ENCODE data around the gene CDHR5.

CDHR5 gene

DNA sequence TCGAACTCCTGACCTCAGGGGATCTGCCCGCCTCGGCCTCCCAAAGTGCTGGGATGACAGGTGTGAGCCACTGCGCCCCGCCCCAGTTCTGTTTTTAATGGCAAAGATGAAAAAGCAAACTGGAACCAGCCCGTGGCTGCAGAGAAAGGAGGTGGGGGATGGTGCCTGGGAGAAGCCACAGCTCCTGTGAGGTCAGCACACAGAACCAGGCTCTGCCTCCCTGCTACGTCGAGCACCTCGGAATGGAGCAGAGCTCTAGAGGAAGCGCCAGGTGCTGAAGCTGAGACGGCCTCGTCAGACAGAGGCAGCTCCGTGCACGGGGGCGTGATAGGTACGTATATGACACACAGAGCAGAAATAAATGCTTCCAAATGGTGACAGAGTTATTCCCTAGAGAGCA lies 20.8 kb upstream of the CDHR5 start:
- DNase-seq (ENCODE audit: low read depth, low spot score): no peak

DNA sequence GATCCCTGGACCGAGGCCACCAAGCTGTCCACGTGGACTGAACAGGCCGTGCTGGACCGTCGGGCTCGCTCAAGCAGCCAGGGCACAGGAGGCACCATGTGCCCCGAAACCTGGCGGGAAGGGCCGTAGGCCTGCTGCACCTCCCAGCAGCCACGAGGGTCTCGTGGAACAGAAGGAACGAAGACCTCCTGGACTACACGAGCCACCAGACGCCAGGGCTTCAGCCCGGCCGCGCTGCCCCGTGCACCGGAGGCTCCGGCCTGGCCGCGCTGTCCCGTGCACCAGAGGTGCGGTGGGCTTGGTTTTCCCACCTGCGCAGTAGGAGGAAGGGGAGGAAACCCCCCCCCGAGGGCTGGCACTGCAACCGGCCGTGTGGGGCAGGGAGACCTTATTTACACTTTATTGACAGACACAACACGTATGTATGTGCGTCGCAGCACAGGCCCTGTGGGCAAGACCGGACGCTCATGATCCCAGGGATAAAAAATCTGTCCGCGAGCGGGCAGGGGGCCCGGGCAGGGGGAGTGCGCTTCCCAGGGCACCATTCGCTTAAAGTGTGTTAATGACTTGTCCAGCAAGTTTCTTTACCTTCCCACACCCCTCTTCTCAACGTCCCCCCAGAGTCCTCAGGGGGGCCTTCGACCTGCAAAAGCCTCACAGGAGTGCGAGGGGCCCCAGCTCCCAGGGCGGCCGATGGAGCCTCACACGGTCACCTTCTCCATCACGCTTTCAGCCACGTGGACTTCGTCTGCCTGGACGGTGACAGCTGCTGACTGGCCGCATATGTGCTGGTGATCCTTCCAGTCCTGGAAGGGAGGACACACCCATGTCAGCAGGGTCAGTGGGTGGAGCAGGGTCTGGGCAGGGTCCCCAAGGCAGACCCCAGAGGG lies 19.3 kb upstream of the CDHR5 start:
- no peak for DNase-seq (ENCODE audit: low read depth, low spot score)

DNA sequence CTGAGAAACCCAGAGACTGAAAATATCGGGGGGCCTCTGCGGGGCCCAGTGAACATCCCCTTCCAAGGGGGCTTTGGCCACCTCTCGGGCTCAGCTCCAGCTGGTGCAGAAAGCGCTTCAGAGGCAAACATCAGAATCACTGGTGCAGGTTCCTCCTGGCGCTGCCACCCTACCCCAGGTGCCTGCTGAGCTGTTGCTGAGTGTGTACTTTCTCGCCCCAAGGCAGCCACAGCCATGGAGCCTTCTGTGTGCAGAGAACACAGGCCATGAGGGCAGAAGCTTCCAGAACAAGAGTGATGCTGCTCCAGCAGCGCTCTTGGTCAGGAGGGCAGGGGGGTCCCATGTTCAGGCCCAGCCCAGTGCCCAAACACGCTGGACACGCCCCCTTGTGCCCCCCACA lies 18.6 kb upstream of the CDHR5 start:
- DNase-seq (ENCODE audit: low read depth, low spot score): no peak

DNA sequence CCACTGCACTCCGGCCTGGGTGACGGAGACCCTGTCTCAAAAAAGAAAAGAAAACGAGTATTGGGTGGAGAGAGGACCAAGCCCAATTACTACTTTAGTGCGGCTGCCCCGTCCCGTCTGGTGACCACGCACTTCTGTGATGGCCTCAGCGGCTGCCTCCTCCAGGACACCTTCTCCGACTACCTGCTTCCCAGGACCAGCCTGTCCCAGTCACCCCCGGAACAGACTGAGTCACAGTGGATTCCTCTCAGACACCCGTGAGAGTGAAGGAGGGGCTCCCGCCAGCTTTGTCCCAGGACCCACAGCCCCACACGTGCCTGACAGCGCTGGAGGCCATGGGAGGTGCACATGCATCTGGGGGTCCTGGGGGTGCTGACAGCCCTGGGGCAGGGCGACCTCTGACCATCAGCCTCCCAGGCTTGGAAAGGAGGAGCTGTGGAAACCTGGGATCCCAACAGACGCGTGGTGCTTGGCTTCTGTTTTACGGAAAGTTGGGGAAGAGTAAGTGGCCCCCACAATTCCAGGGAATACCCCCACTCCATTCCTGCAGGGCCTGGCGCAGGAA lies 17.1 kb upstream of the CDHR5 start:
- DNase-seq (ENCODE audit: low read depth, low spot score): no peak

DNA sequence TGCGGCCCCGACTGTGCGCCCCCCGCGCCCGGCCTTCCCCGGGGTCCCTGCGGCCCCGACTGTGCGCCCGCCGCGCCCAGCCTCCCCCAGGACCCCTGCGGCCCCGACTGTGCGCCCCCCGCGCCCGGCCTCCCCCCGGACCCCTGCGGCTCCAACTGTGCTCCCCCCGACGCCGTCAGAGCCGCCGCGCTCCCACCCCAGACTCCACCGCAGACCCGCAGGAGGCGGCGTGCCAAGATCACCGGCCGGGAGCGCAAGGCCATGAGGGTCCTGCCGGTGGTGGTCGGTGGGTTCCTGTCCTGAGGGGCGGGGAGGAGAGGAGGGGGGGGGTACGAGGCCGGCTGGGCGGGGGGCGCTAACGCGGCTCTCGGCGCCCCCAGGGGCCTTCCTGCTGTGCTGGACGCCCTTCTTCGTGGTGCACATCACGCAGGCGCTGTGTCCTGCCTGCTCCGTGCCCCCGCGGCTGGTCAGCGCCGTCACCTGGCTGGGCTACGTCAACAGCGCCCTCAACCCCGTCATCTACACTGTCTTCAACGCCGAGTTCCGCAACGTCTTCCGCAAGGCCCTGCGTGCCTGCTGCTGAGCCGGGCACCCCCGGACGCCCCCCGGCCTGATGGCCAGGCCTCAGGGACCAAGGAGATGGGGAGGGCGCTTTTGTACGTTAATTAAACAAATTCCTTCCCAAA lies 15.4 kb upstream of the CDHR5 start:
- no peak for DNase-seq (ENCODE audit: low read depth, low spot score)

DNA sequence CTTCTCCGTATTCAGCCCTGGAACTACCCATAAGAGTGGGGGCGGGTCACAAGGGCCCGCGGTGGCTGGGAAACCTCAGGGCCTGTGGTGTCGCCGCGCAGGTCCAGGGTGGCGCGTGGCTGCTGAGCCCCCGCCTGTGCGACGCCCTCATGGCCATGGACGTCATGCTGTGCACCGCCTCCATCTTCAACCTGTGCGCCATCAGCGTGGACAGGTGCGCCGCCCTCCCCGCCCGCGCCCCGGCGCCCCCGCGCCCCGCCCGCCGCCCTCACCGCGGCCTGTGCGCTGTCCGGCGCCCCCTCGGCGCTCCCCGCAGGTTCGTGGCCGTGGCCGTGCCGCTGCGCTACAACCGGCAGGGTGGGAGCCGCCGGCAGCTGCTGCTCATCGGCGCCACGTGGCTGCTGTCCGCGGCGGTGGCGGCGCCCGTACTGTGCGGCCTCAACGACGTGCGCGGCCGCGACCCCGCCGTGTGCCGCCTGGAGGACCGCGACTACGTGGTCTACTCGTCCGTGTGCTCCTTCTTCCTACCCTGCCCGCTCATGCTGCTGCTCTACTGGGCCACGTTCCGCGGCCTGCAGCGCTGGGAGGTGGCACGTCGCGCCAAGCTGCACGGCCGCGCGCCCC lies 14.7 kb upstream of the CDHR5 start:
- DNase-seq (ENCODE audit: low read depth, low spot score): no peak

DNA sequence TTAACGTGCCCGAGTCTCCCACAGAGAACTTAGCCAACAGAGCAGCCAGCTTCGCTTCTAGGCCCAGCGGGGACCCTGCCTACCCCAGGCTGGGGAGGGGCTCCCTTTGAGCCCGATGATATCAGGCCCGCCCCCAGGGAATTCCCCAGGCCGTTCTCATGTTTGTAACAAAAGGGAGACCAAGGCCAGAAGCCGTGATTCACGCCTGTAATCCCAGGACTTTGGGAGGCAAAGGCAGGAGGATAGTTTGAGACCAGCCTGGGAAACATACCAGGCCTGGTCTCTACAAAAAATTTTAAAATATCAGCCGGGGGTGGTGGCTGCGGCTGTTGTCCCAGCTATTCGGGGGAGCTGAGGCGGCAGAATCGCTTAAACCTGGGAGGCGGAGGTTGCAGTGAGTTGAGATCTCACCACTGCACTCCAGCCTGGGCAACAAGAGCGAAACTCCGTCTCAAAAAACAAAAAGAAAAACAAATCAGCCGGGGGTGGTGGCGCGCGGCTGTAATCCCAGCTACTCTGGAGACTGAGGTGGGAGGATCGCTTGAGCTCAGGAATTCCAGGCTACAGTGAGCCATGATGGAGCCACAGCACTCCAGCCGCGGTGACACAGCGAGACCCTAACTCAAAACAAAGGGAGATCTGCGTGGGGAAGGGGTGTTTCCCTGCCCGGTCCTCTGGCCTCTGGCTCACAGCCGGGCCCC lies 14.0 kb upstream of the CDHR5 start:
- DNase-seq (ENCODE audit: low read depth, low spot score): no peak

DNA sequence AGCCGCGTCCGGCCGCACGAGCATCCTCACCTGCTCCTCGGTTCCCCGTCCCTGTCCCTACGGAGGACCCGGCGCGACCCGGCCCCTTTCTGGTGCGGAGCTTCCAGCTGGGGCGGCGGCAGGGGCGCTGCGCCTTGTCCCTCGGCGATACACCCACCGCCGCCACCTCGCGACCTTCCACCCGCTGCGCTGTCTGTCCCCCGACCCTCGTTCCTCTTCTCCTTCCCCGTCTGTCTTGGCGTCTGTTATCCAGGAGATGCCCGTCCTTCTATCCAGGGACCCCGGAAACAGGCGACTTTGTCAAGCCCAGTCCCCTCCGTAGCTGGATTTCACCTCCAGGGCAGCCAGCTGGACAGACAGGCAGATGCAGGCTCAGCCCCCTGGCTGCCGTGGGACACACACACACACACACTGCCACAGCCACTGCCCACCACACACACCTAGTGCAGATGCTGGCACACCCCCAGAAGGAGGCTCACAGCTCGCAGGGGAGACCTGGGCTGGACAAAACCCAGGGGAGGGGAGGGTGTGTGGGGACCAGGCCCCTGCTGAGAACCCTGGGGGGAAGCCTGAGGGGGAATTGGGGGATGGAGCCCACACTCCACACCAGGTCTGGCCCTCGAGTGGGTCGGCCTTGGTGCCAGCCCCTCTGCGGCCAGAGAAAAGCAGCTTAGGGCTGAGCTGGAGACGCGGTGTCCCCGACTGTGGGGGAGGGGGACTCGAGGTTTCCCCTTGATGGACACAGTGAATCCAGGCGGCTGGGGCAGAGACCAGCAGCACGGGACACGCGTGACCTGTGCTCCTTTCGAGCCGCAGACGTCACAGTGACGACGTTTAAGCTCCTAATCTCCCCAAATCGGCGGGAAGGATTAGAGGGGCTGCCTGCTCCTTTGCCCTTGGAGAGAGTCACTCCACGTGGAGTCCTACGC lies 13.1 kb upstream of the CDHR5 start:
- no peak for DNase-seq (ENCODE audit: low read depth, low spot score)

DNA sequence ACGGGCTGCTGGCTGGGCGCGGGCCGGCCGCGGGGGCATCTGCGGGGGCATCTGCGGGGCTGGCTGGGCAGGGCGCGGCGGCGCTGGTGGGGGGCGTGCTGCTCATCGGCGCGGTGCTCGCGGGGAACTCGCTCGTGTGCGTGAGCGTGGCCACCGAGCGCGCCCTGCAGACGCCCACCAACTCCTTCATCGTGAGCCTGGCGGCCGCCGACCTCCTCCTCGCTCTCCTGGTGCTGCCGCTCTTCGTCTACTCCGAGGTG lies 12.5 kb upstream of the CDHR5 start:
- no peak for DNase-seq (ENCODE audit: low read depth, low spot score)

DNA sequence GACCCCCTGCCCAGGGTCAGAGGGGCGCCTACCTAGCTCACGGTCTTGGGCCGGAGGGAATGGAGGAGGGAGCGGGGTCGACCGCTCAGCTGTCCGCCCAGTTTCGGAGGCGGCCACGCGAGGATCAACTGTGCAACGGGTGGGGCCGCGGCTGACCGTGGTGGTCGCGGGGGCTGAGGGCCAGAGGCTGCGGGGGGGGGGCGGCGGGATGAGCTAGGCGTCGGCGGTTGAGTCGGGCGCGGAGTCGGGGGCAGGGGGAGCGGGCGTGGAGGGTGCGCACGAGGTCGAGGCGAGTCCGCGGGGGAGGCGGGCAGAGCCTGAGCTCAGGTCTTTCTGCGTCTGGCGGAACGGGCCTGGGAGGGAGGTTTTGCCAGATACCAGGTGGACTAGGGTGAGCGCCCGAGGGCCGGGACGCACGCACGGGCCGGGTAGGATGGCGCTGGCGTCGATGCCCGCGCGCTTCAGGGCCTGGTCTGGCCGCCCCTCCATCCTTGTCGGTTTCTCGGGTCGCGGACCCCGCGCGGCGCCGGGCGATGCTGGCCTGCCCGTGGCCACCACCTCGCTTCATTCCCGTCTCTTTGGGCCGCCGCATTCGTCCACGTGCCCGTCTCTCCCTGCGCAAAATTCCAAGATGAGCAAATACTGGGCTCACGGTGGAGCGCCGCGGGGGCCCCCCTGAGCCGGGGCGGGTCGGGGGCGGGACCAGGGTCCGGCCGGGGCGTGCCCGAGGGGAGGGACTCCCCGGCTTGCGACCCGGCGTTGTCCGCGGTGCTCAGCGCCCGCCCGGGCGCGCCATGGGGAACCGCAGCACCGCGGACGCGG lies 12.0 kb upstream of the CDHR5 start, which contains the start of gene DRD4:
TSS of gene DRD4 (plus strand) at position 759 of the 822 bp plus-strand sequence. CDS start at position 795, 36 bp downstream.
- DNase-seq (ENCODE audit: low read depth, low spot score): no peak

DNA sequence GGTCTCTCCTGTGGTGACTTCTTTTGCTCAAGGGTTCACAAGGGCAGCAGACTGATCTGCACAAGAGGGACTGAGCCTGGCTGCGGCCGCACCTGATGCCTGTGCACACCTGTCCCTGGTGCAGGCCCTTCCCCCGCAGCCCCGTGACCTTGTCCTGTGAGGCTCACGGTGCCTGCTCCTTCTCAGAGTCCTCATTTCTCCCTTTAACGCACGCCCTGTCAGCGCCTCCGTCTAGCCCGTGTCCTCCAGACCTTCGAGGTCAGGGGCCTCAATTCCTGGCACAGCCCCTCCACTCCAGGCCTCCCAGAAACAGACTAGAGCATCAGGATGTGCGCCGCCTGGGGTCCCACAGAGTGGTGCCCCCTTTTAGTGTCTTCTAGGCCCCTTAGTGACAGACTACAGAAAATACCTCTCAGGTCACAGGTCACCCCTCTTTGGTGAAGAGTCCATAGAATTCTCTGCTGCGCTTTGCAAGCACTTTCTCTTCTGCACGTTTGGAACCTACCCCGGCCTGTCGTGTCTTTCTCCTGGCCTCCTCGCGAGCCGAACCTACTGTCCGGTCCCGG lies 11.3 kb upstream of the CDHR5 start:
- DNase-seq (ENCODE audit: low read depth, low spot score): no peak

DNA sequence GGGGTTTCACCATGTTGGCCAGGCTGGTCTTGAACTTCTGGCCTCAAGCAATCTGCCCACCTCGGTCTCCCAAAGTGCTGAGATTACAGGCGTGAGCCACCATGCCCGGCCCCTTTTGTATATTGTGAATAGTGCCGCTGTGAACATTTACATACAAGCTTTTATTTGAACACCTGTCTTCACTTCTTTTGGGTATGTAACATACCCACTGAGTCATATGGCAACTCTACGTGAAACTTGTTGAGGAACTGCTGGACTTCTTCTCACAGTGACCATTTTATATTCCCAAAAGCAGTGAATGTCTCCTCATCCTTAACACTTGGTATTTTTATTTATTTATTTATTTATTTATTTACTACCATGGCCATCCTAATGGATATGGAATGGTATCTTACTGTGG lies 6.1 kb upstream of the CDHR5 start:
- DNase-seq (ENCODE audit: low read depth, low spot score): no peak

DNA sequence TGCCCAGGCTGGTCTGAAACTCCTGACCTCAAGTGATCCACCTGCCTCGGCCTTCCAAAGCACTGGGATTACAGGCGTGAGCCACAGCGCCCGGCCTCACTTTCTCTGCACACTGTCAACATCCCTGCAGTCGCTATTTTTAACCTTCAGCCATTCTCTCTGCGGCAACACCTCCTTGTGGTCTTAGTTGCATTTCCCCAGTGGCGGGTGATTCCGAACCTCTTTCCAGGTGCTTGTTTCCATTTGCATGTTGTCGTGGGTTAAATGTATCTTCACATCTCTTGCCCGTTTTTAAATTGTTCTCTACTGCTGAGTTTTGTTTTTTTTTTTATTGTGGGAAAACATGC lies 4.5 kb upstream of the CDHR5 start:
- no peak for DNase-seq (ENCODE audit: low read depth, low spot score)

DNA sequence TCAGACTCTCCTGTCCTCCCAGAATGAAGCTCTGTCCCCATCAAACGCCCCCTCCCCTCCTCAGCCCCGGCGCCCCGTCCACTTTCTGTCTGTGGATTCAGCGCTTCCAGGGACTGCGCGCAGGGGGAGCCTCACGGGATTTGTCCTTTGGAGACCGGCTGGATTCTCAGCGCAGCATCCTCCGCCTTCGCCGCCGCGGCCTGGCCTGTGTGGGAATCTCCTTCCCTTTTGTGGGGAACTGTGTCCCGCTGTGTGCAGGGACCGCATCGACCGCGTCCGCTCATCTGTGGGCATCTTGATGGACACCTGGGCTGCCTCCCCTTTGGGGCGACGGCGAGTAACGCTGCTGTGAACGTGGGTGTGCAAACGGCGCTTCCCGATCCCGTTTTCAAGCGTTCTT lies 3.3 kb upstream of the CDHR5 start:
- no peak for DNase-seq (ENCODE audit: low read depth, low spot score)

DNA sequence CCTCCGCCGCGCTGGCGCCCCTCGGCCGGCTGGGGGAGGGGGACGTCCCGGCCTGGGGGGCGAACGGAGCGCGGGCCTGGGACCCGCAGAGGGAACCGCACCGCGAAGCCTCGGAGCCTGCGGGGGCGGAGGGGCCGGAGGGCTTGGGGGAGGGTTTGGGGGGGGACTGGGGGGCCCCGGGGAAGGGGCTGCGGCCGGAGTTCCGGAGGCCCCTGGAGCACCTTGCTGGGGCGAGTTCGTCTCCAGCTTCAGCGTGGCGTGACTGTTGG lies 2.5 kb upstream of the CDHR5 start:
- no peak for DNase-seq (ENCODE audit: low read depth, low spot score)

DNA sequence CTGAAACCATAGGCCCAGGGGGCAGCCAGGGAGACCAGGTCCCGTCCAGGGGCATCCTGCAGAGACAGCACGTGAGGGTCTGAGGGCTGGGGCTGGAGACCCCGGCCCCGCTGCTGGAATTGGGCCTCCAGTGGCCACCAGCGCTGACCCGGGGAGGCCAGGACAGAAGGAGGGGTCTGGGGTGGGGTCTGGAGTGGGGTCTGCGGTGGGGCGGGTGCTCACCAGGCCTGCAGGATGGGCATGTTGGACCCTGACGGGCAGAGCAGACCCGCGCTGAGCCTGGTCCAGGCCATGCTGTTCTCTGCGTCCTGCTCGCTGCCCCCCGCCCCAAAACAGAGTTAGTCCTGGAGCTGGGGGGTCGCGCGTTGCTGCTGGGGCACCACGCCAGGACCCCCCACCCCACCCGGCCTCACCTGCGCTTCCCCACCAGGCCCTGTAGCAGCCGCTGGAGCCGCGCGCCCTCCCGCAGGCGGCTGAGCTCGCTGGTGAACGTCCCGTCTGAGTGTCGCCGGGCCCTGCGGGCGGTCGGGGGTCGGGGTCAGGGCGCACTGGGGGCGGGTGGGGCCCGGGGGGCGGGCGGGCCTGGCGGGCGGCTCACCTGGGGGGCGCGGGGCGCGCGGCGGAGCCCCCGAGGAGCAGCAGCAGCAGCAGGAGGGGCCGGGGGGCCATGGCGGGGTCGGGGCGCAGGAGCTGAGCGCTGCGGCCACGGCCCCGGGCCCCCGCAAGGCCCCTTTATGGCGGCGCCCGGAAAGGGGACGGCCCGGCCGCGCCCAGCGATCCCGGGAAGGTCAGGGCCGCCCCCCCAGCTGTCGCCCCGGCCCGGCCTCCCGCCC lies 1.9 kb upstream of the CDHR5 start, which contains the start of gene SCT:
TSS of gene SCT (minus strand) at position 707 of the 833 bp plus-strand sequence. CDS start at position 669, 38 bp downstream.
- no peak for DNase-seq (ENCODE audit: low read depth, low spot score)

DNA sequence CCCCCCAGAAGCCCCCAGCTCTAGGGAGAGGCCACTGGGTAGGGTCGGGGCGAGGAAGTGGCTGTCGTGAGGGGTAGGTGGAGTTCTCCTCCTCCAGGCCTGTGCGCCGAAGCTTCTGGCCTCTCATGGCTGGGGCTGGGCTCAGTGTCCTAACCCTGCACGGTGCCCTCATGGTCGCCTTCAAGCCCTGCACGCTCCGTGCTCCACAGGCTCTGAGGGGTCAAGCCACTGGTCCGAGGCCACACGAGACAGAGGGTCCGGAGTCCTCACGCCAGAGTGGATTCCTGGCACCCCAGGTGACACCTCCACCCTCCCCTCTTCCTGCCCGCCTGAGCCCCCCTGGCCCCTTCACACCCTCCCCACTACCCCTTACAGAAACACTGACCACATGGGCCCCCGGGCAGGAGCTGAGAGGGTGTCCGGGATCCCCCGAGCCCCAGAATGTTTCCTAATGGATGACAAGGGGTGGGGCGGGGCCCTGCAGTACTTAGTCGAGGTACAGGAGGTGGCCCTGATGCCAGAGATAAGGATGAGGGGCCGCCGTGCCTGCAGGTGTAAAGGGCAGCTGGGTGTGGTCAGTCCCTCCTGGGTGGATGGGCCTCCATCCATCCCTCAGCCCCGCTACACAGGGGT lies 997 bp upstream of the CDHR5 start:
- no peak for DNase-seq (ENCODE audit: low read depth, low spot score)

DNA sequence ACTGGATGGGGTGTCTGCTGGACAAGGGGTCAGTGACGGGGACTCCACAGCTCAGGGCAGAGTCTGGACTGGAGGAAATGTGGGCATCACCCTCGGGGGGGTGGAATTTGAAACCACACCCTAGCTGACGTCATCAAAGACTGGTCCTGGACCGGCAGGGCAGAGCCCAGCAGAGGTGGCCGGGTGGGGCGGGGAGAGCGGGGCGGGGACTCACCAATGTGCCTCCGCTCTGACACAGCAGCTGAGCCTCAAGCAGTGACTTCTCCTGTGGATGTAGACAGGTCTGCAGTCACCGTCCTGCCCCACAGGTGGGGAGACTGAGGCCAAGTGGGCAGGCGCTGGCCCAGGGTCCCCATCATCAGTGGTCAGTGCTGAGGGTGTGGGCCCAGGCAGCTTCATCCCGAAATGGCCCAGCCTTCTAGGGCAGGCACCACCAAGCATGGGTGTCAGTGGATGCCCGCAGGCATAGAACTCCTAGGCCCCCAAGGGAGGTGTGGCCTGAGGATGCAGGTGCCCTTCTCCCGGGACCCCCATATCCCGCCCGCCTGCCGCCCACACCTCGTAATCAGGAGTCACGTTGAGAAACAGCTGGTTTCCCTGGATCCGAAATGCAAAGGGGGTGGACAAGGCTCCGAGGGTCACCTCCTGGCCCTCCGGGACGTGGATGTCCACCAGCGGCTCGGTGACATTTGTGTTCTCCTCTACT lies 603 bp downstream of the CDHR5 start:
- DNase-seq (ENCODE audit: low read depth, low spot score): no peak
